AG09309 (cell line): Measurements from ENCODE around the gene GPR132.
A peak's percentile ranks its signal among the peaks of the same experiment; 100 is the strongest.

Experiments used
- DNase-seq: peaks from one replicate; pipeline ENCODE4 v3.0.0-alpha.2; 2010; ENCODE audit warnings: low read depth
- H3K4me3 ChIP-seq: 2 replicates; pipeline ENCODE4 v1.5.1; 2011; ENCODE audit warnings: mild to moderate bottlenecking, low read depth, low read length, moderate library complexity; ENCODE audit not compliant: control insufficient read depth
- CTCF ChIP-seq: IDR thresholded peaks from 2 replicates; pipeline ENCODE4 v1.5.1; 2011; ENCODE audit warnings: mild to moderate bottlenecking, low read depth, low read length, inconsistent platforms; ENCODE audit not compliant: insufficient read depth, control insufficient read depth; ENCODE audit errors: missing control alignments

Gene GPR132

GRCh38 chr14:105014032-105014431, 51.2 kb downstream of the GPR132 start:
- H3K4me3 ChIP-seq = no peak overlapping the region
- DNase-seq = no peak
- no peak for TF ChIP-seq CTCF

DNA sequence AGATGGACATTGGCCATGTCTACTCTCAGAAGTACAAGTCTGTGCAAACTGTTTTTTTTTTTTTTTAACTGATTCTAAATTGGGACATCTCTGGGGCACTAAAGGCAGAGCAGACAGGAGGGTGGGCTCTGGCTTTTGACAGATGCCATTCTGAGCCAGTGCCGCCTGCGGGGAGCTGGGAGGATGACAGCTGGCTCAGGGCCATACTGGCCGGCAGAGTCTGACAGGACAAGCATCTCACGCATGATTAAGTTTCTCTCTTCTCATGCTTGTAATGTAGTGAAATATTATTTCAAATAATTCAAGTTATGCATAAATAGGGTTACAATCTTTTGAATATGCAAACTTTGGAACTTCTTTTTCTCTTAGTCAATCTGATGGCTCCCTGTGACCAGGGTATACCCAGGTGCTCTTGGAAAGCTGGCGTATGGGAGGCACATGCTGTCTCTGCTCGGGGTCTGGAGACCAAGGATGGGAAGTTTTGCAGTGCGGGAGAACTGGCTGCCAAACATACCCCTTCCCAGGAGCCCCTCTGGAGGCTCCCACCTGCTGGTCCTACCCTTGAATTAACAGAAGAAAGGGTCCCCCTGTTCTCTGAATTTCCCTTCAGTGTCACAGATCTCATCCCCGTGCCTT, 52.0 kb downstream of the GPR132 start:
- no peak for TF ChIP-seq CTCF
- no peak for DNase-seq
- H3K4me3 ChIP-seq = no peak overlapping the region

- H3K4me3 ChIP-seq = no peak overlapping the region
- peak; percentile 30 for TF ChIP-seq CTCF
- DNase-seq = no peak
These were observed 52.9 kb downstream of the GPR132 start for GRCh38 chr14:105012171-105012985.

DNA sequence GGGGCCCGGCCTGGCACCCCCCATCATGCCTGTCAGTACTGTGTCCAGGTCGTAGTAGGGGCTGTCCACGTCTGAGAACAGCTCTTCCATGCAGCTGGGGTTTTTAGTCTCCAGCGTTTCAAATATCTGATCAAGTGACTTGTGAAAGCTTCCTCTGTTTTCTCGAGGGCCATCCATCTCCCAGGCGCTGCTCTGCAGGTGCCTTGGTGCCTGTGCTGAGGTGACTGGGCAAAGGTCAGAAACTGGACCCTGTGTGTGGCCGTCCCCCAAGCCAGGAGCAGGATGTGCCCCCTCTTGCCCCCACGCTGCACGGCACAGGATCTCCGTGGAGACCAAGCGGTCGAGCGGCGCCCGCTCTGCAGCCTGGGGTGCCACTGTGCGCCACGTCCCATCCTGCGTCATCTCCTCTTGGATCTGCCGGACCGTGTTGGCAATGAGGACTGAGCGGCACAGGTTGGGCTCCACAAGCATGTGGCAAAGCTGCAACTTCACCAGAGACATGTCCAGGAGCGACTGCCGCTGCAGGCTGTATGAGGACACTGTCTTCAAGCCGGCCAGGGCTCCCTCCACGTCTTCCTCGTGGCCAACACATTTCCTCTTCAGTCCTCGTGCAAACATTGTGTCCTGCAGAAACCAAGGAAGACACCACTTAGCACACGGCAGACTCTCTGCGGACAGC, 53.8 kb downstream of the GPR132 start:
- H3K4me3 ChIP-seq = no peak overlapping the region
- DNase-seq = no peak
- TF ChIP-seq CTCF = no peak

GRCh38 chr14:105010891-105011291, 54.3 kb downstream of the GPR132 start:
- no peak for DNase-seq
- no peak for TF ChIP-seq CTCF

GRCh38 chr14:105010106-105010505, 55.1 kb downstream of the GPR132 start:
- DNase-seq = no peak
- no peak for TF ChIP-seq CTCF
- no peak overlapping the region for H3K4me3 ChIP-seq

More at GRCh38 chr14:105010891-105011291, 54.3 kb downstream of the GPR132 start:
- H3K4me3 ChIP-seq = no peak overlapping the region
